ENCODE results near the gene USP6NL. TPM values are rescaled to one million over a fixed set of nuclear protein-coding genes. Genes with fewer than 3 reads are reported as not detected.
A peak's percentile ranks its signal among the peaks of the same experiment; 100 is the strongest.

USP6NL gene
- polyA plus RNA-seq, 3 donors, result 28.0 to 29.9 (median 28.2) TPM

DNA sequence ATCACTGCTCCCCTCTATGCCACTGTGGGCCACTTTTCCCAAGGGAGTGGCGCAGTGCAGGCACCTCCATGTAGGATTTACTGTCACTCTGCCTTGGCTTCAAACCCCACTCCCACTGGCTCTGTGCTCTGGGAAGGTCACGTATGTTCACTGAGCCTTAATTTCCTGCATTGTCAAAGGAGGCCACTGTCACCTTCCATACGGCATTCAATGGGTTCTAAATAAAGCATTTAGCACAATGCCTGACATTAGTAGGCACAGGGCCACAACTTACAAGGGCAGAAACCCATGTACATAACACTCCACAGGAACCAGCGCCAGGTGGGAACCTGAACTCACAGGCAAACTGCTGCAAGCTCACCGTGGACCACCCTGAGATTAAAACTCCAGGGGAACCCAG is 196.4 kb downstream of the USP6NL start:
- no peak for DNase-seq (ENCODE audit: extremely low read depth in 1 of 11, low read depth in 9 of 11, low spot score in 4 of 11)

DNA sequence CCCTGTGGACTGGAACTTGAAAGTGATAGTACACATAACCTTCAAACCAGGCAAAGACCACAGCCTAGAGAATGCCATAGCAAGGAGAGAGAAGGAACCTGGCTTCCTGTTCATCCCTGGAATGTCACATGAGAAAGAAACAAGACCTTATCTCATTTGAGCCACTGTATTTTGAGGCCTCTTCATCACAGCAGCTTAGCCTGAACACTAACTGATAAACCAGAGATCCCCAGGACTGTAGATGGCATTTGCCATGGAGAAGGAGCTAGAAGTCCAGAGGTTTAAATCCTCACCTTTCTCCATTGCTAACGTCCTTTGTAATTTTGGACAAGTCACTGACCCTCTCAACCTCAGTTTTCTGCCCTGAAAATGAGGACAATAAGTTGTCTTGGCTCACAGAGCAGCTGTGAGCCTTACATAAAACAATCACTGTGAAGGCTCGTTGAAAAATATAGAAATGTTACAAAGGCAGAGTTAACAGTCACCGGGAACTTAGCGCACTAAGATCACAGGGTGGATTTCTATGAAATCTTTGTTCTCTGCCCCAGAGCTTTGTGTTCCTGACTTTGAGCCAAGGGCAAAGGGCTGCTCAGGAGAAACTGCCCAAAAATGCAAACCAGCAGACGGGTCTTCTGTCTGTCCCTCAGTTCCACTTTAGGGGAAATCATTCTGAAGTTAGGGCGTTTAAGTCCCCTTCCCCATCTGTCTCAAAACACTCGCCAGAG is 197.0 kb downstream of the USP6NL start:
- no peak for DNase-seq (ENCODE audit: extremely low read depth in 1 of 11, low read depth in 9 of 11, low spot score in 4 of 11)

DNA sequence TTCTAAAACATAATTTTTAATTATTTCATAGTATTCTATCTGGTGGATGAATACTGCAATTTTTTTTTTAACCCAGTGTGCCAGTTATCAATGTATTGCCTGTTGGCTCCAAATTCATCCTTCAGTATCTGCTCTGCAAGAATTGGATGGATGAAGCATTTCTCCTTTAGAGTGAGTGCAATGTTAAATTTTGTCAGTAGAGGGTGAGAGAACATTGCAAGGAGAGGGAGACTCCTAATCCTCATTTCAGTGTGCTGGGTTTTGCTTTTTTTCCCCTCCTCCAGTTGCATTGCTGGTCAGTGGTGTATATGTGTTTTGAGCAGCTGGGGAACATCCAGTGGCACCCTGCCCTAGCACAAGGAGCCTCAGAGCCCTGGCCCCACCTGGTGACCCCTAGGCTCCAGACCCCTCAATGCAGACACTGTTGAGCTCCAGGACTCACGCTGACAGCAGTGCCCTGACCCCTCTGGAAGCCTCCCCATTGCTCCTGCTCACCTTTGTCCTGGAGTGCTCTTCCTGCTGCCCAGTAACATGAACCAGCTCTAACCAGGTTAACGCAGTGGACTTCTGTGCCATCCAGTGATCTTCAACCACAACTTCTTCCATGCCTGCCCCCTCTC is 199.4 kb downstream of the USP6NL start:
- DNase-seq (ENCODE audit: extremely low read depth in 1 of 11, low read depth in 9 of 11, low spot score in 4 of 11), result no peak

DNA sequence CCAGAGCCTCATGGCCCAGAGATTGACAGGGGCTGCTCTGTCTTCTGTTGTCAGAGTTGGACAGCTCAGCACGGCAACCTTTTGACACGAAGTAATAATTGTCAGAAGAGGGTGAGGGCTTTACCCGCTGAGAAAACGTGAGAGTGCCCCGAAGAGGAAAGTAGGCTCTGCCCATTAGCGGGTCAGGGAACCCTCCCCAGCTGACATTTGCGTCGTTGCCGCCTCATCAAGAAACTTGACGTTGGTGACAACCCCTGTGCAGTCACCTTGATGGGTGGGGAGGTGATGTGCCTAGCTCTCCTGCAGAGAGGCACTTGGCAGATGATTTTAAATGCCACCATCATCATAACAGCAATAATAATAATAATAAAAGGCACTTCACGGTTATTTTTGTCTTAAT is 202.1 kb downstream of the USP6NL start:
- DNase-seq (ENCODE audit: extremely low read depth in 1 of 11, low read depth in 9 of 11, low spot score in 4 of 11), result no peak

DNA sequence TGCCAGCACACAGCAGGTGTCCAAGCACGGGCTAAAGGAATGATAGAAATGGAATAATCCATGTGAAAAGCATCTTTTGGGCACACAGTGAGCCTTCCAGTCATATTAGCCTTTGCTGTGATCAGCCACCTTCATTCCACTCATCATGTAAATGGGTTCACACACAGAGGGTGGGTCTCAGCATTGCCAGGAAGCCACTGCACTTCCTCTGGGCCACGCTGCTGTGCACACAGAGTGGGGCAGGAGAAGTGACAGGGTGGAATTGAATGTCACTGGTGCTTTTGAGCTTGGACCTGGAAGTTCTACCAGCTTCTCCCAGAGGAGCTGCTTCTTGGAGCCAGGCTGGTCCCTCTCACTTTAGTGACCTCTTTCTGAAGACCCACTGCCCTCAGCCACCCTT is 203.5 kb downstream of the USP6NL start:
- DNase-seq (ENCODE audit: extremely low read depth in 1 of 11, low read depth in 9 of 11, low spot score in 4 of 11), result no peak

DNA sequence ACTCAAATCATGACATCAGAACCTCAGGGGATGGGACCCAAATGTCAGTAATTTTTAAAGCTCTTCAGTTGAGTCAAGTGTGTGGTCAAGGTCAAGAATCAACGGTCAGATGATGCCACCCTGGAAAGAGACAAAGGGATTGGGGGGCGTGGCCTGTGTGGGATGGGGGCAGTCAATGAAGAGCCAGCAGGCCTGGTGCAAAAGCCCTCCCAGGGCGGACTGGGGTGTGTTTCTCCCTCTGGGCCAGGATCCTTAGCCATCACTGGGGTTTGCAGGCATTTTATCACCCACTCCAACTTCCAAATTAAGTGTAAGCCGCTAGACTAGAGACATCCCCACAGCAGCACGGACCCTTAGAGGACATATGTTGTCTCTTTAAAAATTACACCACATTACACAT is 204.7 kb downstream of the USP6NL start:
- DNase-seq (ENCODE audit: extremely low read depth in 1 of 11, low read depth in 9 of 11, low spot score in 4 of 11), result no peak

DNA sequence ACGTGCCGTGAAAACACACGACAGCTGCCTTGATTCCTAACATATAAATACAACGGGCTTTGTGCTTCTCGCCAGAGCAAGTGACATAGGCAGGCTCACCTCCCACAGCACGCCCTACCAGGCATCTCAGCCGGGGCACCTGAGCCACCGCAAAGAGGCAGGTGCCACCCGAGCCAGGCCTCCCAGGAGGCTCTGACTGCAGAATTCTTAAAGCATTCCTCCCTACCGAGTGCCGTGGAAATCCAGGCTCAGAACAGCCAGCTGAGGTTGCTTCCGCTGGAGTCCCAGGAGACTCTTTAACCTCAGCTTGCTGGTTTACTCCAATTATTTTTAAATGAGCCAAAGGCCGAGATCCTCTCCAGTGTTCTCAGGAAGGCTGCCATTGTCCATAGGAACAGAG is 206.5 kb downstream of the USP6NL start:
- DNase-seq (ENCODE audit: extremely low read depth in 1 of 11, low read depth in 9 of 11, low spot score in 4 of 11), result peak in 1 of 11 donors; percentile 14

Other genes with a start within 250 kb of the USP6NL start
- 10 to 100 TPM in 2 of 3 donors, 1 to 10 TPM in 1; 9.3 to 21.4 (median 16.6) TPM for gene ECHDC3, start 130.7 kb upstream of the USP6NL start, polyA plus RNA-seq (ENCODE audit: insufficient read length in 3 of 3)
- gene PROSER2, start 211.7 kb upstream of the USP6NL start, polyA plus RNA-seq (ENCODE audit: insufficient read length in 3 of 3), result 1 to 10 TPM; 3.8 to 6.6 (median 5.4) TPM

All from renal cortex interstitium (tissue), 11 donors.